Rectal smooth muscle tissue (tissue), 1 donor: ENCODE data around the gene TTC3.
A peak's percentile ranks its signal among the peaks of the same experiment; 100 is the strongest.

Source experiments
- H3K27ac ChIP-seq: one replicate; pipeline ENCODE4 v1.7.0; 2013; ENCODE audit warnings: low read depth, low read length, inconsistent platforms
- H3K27me3 ChIP-seq: one replicate; pipeline ENCODE4 v1.7.0; 2013; ENCODE audit warnings: low read length; ENCODE audit not compliant: control insufficient read depth, insufficient read depth
- H3K36me3 ChIP-seq: one replicate; pipeline ENCODE4 v1.7.0; 2013; ENCODE audit warnings: low read length; ENCODE audit not compliant: control insufficient read depth, insufficient read depth
- H3K4me1 ChIP-seq: one replicate; pipeline ENCODE4 v1.7.0; 2013; ENCODE audit warnings: low read length; ENCODE audit not compliant: control insufficient read depth, insufficient read depth
- H3K4me3 ChIP-seq: one replicate; pipeline ENCODE4 v1.7.0; 2013; ENCODE audit warnings: low read length
- H3K9ac ChIP-seq: one replicate; pipeline ENCODE4 v1.7.0; 2013; ENCODE audit warnings: low read length

TTC3 gene

GRCh38 chr21:37063433-37063832 lies 9.6 kb upstream of the TTC3 start:
- Histone ChIP-seq H3K27me3 (no peaks in the 10 kb centered on the region), H3K36me3 (peaks cover 3% of the 10 kb centered on the region), H3K4me1 (peaks cover 8% of the 10 kb centered on the region), H3K27ac (no peak overlapping the region), H3K4me3 (no peak overlapping the region), H3K9ac (no peak overlapping the region)

GRCh38 chr21:37064841-37065240 lies 8.2 kb upstream of the TTC3 start:
- H3K9ac ChIP-seq = no peak overlapping the region
- peaks cover 3% of the 10 kb centered on the region for H3K36me3 ChIP-seq
- no peak overlapping the region for H3K4me3 ChIP-seq
- H3K27me3 ChIP-seq = no peaks in the 10 kb centered on the region
- H3K27ac ChIP-seq = no peak overlapping the region
- peaks cover 8% of the 10 kb centered on the region for H3K4me1 ChIP-seq

- H3K4me3 ChIP-seq = no peak overlapping the region
- H3K36me3 ChIP-seq = peaks cover 3% of the 10 kb centered on the region
- H3K27ac ChIP-seq = no peak overlapping the region
- no peaks in the 10 kb centered on the region for H3K27me3 ChIP-seq
- H3K9ac ChIP-seq = no peak overlapping the region
- H3K4me1 ChIP-seq = peaks cover under 1% of the 10 kb centered on the region
Measured at GRCh38 chr21:37065561-37066177, 7.4 kb upstream of the TTC3 start.

- Histone ChIP-seq H3K36me3 (no peaks in the 10 kb centered on the region), H3K27ac (peak overlapping the region; percentile 99), H3K9ac (peak overlapping the region; percentile 42), H3K4me1 (peaks cover 16% of the 10 kb centered on the region), H3K4me3 (peak overlapping the region; percentile 76), H3K27me3 (no peaks in the 10 kb centered on the region)
Measured at GRCh38 chr21:37071561-37072273, 1.3 kb upstream of the TTC3 start.

- Histone ChIP-seq H3K27ac (peak overlapping the region; percentile 99), H3K27me3 (no peaks in the 10 kb centered on the region), H3K9ac (peak overlapping the region; percentile 34), H3K4me3 (peak overlapping the region; percentile 76), H3K36me3 (no peaks in the 10 kb centered on the region), H3K4me1 (peaks cover 16% of the 10 kb centered on the region)
Measured at GRCh38 chr21:37072274-37072987, 623 bp upstream of the TTC3 start.

- Histone ChIP-seq H3K27ac (peak overlapping the region; percentile 99), H3K4me1 (peaks cover 16% of the 10 kb centered on the region), H3K9ac (peak overlapping the region; percentile 89), H3K4me3 (peak overlapping the region; percentile 99), H3K36me3 (no peaks in the 10 kb centered on the region), H3K27me3 (no peaks in the 10 kb centered on the region)
Measured at GRCh38 chr21:37073417-37074196, 553 bp downstream of the TTC3 start.

GRCh38 chr21:37074197-37074510 lies 1.1 kb downstream of the TTC3 start:
- peaks cover 16% of the 10 kb centered on the region for H3K4me1 ChIP-seq
- peak overlapping the region; percentile 99 for H3K4me3 ChIP-seq
- H3K9ac ChIP-seq = peak overlapping the region; percentile 89
- no peaks in the 10 kb centered on the region for H3K36me3 ChIP-seq
- peak overlapping the region; percentile 99 for H3K27ac ChIP-seq
- H3K27me3 ChIP-seq = no peaks in the 10 kb centered on the region

GRCh38 chr21:37074546-37074945 lies 1.5 kb downstream of the TTC3 start:
- H3K36me3 ChIP-seq = no peaks in the 10 kb centered on the region
- H3K27me3 ChIP-seq = no peaks in the 10 kb centered on the region
- H3K27ac ChIP-seq = no peak overlapping the region

GRCh38 chr21:37075214-37075770 lies 2.2 kb downstream of the TTC3 start:
- Histone ChIP-seq H3K27me3 (no peaks in the 10 kb centered on the region), H3K36me3 (no peaks in the 10 kb centered on the region), H3K4me3 (no peak overlapping the region), H3K4me1 (peaks cover 16% of the 10 kb centered on the region), H3K9ac (no peak overlapping the region), H3K27ac (no peak overlapping the region)

More at GRCh38 chr21:37074546-37074945, 1.5 kb downstream of the TTC3 start:
- Histone ChIP-seq H3K4me1 (peaks cover 16% of the 10 kb centered on the region), H3K9ac (peak overlapping the region; percentile 89), H3K4me3 (peak overlapping the region; percentile 99)

- no peak overlapping the region for H3K9ac ChIP-seq
- no peak overlapping the region for H3K4me3 ChIP-seq
- H3K4me1 ChIP-seq = peaks cover 12% of the 10 kb centered on the region
- H3K27ac ChIP-seq = no peak overlapping the region
- H3K27me3 ChIP-seq = no peaks in the 10 kb centered on the region
- H3K36me3 ChIP-seq = no peaks in the 10 kb centered on the region
Measured at GRCh38 chr21:37076087-37076850, 3.2 kb downstream of the TTC3 start.

GRCh38 chr21:37077403-37077802 lies 4.3 kb downstream of the TTC3 start:
- H3K4me3 ChIP-seq = no peak overlapping the region
- no peak overlapping the region for H3K27ac ChIP-seq
- H3K36me3 ChIP-seq = no peaks in the 10 kb centered on the region
- H3K9ac ChIP-seq = no peak overlapping the region
- H3K27me3 ChIP-seq = no peaks in the 10 kb centered on the region
- peaks cover 7% of the 10 kb centered on the region for H3K4me1 ChIP-seq
